Measurements from ENCODE around the gene CES1.
"Not testable (repeated sequence)": the region's sequence is repeated elsewhere in the genome, so short reads cannot be mapped to it uniquely, and the experiment has no call there.

The CES1 gene

DNA sequence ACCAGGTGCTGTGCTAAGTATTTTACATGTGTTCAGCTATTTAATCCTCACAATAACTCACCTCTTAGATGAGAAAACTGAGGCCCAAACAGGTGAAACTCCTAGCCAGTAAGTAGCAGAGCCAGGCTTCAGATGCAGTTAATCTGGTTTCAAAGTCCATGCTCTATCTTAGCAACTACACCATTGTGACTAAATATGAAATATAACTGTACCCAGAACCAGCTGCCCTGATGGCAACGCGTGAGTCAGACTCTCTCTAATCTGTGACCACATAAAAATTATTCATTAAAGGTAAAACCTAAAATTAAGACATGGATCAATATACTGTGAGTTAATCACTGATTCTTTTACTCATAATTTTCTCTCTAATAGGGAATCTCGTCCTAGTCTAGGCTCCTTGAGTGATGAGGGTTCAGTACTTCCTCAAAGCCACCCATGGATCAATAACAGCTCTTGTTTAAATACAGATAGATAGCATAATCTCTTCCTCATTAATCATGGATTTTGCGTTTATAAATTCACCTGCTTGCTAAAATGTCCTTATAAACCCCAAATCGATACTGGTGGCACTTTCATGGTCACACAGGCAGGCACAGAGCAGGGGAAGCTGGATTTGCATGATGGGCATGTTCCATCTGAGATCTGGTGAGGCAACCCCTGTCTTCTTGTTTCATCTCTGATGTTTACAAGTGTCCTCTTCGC, 50.7 kb downstream of the CES1 start:
- DNase-seq = not testable (repeated sequence)

DNA sequence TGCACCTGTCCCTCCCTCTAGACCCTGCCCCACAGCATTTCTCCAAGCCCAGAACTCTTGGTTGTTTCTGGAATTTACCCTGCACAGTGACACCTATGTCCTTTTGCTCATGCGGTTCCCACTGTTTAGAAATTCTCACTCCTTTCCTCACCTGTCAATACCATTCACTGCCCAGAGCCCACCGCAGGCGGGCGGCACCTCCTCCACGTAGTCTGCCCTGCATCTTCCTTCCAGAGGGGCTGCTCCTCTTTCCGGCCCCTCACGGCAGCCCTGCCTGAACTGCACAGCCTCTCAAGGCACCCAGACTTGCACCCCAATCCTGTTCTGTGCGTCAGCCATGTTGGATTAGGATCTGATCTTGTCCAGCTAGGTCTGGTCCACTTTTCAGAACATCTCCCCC, 51.4 kb downstream of the CES1 start:
- not testable (repeated sequence) for DNase-seq

DNA sequence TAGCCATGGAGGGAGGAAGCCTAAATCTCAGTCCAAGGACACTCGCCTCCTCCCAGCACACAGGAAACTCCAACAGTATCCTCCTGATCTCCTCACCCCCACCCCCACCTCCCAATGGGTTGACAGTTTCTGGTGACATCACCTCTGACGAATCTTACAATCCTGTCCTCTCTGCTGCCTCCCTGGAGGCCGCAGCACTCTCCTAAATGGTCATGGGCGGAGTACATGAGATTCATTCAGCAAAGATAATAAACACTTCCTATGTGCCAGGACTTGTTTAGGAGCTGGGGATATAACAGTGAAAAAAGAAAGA, 52.8 kb downstream of the CES1 start:
- not testable (repeated sequence) for DNase-seq

DNA sequence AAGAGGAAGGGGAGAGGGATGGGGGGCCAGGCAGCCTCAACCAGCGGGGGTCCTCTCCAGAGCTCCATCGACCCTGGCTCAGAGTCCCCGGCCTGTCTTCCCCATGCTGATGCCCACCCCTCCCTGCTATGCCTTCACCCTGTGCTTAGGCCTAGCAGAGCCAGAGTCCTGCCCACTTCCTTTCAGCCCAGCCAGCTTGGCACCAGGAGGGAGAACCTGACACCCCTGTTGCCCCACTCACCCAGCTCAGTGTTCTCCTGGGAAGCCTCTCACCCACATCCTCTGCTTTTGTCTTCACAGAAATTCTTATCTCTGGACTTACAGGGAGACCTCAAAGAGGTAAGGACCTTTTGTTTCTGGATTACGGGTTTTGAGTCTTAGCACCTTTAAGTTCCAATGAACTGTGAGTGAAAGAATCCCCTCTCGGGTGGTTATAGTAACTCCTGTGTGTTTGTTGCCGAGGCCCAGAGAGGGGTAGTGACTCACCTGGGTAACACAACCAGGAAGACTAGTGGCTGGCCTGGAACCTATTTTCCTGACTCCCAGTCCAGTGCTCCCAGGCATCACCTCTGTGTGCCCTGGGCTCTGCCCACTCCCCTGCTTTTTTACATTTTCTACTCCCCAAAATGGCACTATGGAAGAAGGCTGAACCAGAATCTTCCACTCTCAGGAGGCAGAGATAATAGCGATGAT, 53.3 kb downstream of the CES1 start:
- no peak for DNase-seq

DNA sequence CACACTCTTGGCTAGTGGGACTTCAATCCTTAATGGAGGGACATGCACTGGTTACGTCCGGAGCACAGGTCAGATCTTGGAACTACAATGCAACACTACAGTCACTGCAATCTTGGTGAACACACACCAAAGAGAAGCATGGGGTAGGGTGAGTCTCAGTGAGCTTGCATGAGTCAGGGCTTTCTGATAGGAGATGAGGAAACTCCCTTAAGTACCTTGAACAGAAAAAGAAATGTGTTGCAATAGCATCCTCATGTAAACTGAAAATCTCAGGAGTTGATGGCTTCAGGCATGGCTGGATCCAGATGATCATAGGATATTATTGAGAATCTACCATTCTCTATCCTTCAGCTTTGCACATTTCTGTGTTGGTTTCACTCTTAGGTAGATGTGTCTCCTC, 54.1 kb downstream of the CES1 start:
- no peak for DNase-seq

DNA sequence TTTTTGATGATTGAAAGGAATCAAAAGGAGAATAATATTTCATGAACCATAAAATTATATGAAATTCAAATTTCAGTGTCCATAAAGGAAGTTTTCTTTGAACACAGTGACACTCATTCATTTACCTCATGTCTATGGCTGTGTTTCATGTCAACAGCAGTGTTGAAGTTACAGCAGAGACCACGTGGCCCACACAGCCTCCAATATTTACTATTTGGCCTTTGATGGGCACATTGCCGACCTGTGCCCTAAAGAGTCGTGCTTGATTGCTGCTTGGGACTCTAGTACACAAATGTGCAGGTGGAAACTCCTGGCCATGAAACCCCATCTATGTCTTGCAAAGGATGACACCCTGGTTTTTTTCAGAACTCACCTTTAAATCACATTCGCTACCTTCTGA, 57.0 kb downstream of the CES1 start:
- DNase-seq = no peak

DNA sequence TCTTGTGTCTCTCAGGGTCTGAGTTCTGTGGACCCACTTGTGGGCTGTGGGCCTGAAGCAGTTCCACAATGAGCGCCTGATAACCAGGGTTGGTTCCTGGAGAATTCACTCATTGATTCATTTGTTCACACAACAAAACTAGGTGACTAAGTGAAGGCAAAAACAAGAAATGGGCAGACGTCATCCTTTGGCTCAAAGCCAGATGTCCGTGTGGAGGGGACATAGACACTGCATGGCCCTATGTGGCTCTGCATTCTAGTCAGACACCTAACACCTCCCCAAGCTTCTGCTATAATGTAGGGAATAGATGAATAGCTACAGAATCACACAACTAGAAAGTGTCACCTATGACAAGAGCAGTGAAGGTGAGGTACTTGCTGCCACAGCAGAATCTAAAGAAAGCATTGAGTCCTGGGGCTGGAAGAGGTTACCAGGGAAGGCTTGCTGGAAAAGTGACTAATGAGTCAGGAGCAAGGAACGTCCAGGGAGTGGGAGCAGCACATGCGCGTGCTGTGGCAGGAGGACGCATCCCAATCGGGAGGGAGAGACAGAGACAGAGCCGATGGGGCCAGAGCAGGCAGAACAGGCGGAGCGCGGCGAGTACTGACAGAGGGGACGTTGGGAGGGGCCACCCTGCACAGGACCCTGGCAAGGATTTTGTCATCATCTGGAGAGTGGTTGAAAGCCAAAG, 58.9 kb downstream of the CES1 start:
- DNase-seq = no peak

DNA sequence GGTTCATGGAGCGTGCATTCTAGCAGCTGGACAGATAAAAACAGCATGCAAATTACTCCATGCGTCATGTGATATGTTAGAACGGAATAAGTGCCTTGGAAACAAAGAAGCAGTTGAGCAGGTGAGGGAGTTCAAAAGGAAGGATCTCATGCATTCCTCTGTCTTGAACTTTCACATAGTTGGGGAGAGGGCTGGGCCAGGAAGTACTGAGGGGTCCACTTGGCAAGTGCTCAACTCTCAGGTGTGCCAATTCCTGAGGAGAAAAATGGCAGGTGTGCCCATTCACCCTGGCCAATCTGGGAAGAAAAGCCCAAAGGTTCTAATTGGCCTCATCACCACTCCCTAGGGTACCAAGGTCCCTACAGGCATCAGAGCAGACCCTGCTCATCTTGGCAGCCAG, 67.7 kb downstream of the CES1 start:
- DNase-seq = no peak

DNA sequence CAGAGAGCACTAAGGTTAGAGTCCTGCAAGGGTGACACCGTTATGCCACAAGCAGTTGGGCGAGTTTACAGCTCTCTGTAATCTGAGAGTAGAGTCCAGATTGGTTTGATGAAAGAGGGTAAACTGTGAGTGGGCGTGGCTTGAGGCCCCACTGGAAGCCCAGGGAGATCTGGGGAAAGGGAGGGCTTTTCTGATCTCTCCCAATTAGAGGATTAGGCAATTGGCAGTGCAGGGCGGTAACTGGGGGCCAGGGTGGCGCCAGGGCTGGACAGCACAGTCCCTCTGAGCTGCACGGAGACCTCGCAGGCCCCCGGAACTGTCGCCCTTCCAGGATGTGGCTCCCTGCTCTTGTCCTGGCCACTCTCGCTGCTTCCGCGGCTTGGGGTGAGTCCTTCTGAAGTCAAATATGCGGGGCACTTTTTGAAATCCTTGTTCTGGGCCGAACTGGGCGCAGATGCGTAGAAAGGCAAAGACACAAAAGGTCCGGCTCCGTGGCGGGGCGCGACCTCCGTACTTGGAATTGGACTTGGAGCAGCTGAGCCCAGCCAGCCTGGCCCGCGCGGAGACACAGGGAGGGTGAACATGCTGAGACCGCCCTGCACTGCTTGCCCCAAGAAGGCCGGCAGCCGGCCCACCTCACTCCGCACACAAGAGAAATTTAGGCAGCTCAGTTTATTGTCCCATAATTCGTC, 72.4 kb downstream of the CES1 start:
- no peak for DNase-seq

DNA sequence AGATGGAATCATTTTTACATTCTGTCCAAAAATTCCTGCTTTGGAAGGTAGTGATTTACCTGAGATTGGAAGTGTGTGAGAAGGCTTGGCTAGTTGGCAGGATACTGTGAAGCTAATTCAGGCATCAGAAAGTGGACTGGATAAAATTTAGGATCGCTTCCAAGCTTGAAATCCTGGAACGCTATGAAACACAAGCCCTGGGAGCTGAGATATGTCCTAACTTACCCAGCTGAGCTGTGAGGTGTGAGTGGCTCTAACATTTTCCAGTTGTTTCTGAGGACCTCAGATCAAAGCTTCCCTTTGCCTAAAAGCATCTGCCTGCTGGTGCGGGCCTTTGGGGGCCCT, 73.0 kb downstream of the CES1 start:
- DNase-seq = not testable (repeated sequence)

DNA sequence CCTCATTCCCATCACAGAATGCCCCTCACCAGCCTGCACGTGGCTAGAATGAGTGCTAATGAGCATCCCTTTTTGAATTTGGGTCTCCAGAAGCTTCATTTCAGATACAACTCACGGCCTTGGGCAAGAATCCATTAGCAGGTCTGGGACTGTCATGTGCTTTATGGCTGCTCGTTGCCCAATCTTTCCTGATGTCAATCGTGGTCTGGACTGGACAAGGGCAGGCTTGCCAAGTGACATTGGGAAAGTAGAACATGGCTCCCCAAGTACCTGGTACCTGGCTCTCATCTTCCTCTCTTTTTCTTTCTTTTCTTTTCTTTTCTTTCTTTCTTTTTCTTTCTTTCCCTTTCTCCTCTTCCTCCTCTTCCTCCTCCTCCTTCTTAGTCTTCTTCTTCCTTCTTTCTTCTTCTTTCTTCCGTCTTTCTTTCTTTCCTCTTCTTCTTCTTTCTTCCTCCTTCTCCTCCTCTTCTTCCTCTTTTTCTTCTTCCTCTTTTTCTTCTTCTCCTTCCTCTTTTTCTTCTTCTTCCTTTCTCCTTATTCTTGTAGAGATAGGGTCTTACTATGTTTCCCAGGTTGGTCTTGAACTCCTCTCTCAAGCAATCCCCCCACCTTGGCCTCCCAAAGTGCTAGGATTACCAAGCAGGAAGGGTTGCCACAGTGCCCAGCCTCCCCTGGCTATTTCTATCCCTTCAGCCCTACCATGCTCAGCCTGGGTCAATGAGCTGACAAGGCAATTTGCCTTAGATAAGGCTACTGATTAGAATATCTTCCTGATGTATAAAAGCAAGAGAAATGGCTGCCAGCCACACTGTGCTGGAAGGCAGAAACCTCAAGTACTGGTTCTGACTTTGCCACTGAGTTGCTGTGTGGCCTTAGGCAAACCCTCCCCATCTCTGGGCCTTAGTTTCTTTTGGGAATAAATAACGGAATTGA, 75.0 kb downstream of the CES1 start:
- DNase-seq = not testable (repeated sequence)

DNA sequence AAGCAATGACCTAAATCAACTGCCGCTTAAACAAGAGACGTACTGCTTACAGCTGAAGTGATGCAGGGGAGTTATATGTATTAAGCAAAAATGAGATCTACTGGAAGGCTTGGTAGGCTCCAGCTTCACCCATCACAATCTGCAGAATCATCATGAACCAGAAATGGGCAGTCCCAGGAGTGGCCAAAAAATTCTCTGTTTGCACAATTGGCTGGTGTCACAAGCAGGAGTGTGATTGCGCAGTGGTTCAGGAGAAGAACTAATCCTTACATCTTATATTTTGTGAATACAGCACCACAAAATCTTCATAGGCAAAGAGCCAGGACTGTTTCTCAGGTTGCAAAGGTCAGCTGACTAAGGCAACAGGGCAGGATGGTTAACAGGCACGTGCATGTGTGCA, 75.9 kb downstream of the CES1 start:
- no peak for DNase-seq

DNA sequence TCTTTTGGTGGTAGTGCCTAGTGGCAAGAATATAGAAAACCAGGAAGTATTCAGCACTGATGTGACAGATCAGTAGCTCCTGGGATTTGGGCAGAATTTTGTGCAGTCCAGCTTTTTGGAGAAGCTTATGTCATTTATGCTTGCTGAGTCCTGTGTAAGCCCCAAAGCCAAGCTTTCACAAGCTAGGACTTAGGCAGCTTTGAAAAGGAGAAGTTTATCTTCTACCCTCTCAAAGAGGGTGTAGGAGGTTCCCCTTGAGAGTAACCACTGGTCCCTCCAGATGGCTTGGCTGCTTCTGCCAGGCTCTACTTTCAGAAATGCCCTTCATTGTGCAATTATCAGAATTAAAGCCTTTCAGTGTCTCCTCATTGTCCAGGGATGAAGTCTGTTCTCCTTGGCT, 78.8 kb downstream of the CES1 start:
- no peak for DNase-seq

DNA sequence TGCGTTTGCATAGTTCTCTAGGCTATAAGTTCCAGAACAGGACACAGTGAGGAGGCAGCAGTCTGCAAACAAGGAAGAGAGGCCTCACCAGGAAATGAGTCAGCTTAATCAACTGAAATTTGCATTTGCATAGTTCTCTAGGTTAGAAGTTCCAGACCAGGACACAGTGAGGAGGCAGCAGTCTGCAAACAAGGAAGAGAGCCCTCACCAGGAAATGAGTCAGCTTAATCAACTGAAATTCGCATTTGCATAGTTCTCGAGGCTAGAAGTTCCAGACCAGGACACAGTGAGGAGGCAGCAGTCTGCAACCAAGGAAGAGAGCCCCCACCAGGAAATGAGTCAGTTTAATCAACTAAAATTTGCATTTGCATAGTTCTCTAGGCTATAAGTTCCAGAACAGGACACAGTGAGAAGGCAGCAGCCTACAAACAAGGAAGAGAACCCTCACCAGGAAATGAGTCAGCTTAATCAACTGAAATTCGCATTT, 79.7 kb downstream of the CES1 start:
- not testable (repeated sequence) for DNase-seq

Measured in activated CD4-positive, alpha-beta T cell treated with anti-CD3 and anti-CD28 coated beads for 1 hour (primary cell).